H9 (cell line): ENCODE results near the gene SLC26A6. TPM values are rescaled to one million over a fixed set of nuclear protein-coding genes. Genes with fewer than 3 reads are reported as not detected.

Experiments
- DNase-seq: peaks from one replicate; pipeline ENCODE4 v3.0.0-alpha.2; 2017
- H2AFZ ChIP-seq: one replicate; pipeline ENCODE4 v1.6.1; 2013; ENCODE audit warnings: mild to moderate bottlenecking, low read length, control low read depth, moderate library complexity
- H2AK5ac ChIP-seq: 2 replicates; pipeline ENCODE4 v1.6.1; 2013; ENCODE audit warnings: low read length, control low read depth, mixed read lengths; ENCODE audit not compliant: insufficient read length
- H2BK120ac ChIP-seq: one replicate; pipeline ENCODE4 v1.6.1; 2013; ENCODE audit warnings: low read depth, mild to moderate bottlenecking, low read length, control low read depth, inconsistent platforms; ENCODE audit not compliant: poor library complexity, severe bottlenecking
- H2BK12ac ChIP-seq: 2 replicates; pipeline ENCODE4 v1.6.1; 2013; ENCODE audit warnings: low read length, control low read depth, mixed read lengths, low read depth; ENCODE audit not compliant: insufficient read length
- H2BK15ac ChIP-seq: 2 replicates; pipeline ENCODE4 v1.6.1; 2013; ENCODE audit warnings: low read depth, low read length, control low read depth
- H2BK20ac ChIP-seq: one replicate; pipeline ENCODE4 v1.6.1; 2013; ENCODE audit warnings: low read depth, mild to moderate bottlenecking, low read length, control low read depth, inconsistent platforms; ENCODE audit not compliant: poor library complexity, severe bottlenecking
- H2BK5ac ChIP-seq: 2 replicates; pipeline ENCODE4 v1.6.1; 2013; ENCODE audit warnings: low read length, control low read depth, mixed read lengths; ENCODE audit not compliant: insufficient read length
- H3K14ac ChIP-seq: 2 replicates; pipeline ENCODE4 v1.6.1; 2013; ENCODE audit warnings: low read length, control low read depth; ENCODE audit not compliant: insufficient read depth
- H3K18ac ChIP-seq: 2 replicates; pipeline ENCODE4 v1.6.1; 2013; ENCODE audit warnings: low read depth, mild to moderate bottlenecking, mixed read lengths, low read length, control low read depth; ENCODE audit not compliant: insufficient read length
- H3K23ac ChIP-seq: 2 replicates; pipeline ENCODE4 v1.6.1; 2013; ENCODE audit warnings: low read length, control low read depth, mixed read lengths, low read depth; ENCODE audit not compliant: insufficient read length
- H3K23me2 ChIP-seq: 2 replicates; pipeline ENCODE4 v1.6.1; 2013; ENCODE audit warnings: low read depth, mild to moderate bottlenecking, mixed read lengths, low read length, control low read depth; ENCODE audit not compliant: insufficient read length, poor library complexity, severe bottlenecking
- H3K27ac ChIP-seq: 2 replicates; pipeline ENCODE4 v1.5.1; 2013; ENCODE audit warnings: low read length, control low read depth, mixed read lengths, low read depth; ENCODE audit not compliant: insufficient read length
- H3K27me3 ChIP-seq: 2 replicates; pipeline ENCODE4 v1.6.1; 2013; ENCODE audit warnings: low read length, control low read depth, inconsistent platforms; ENCODE audit not compliant: insufficient read depth
- H3K4ac ChIP-seq: 2 replicates; pipeline ENCODE4 v1.6.1; 2013; ENCODE audit warnings: low read depth, mild to moderate bottlenecking, control low read depth, inconsistent platforms, low read length, moderate library complexity
- H3K4me1 ChIP-seq: 2 replicates; pipeline ENCODE4 v1.6.1; 2013; ENCODE audit warnings: low read length, control low read depth, inconsistent platforms; ENCODE audit not compliant: insufficient read depth
- H3K4me2 ChIP-seq: 2 replicates; pipeline ENCODE4 v1.6.1; 2013; ENCODE audit warnings: low read length, control low read depth, mixed read lengths; ENCODE audit not compliant: insufficient read length, insufficient read depth
- H3K56ac ChIP-seq: 2 replicates; pipeline ENCODE4 v1.6.1; 2013; ENCODE audit warnings: low read depth, mild to moderate bottlenecking, mixed read lengths, low read length, control low read depth; ENCODE audit not compliant: insufficient read length
- H3K79me1 ChIP-seq: 2 replicates; pipeline ENCODE4 v1.6.1; 2013; ENCODE audit warnings: low read depth, mild to moderate bottlenecking, moderate library complexity, low read length, control low read depth, inconsistent platforms; ENCODE audit not compliant: insufficient read depth, poor library complexity, severe bottlenecking
- H3K79me2 ChIP-seq: 2 replicates; pipeline ENCODE4 v1.6.1; 2013; ENCODE audit warnings: low read length, control low read depth, inconsistent platforms; ENCODE audit not compliant: insufficient read depth
- H3K9ac ChIP-seq: 2 replicates; pipeline ENCODE4 v1.6.1; 2013; ENCODE audit warnings: low read length, control low read depth, mixed read lengths; ENCODE audit not compliant: insufficient read length; ENCODE audit errors: extremely low read depth
- H3K9me3 ChIP-seq: one replicate; pipeline ENCODE4 v1.6.1; 2013; ENCODE audit warnings: low read depth, low read length, inconsistent platforms; ENCODE audit not compliant: control insufficient read depth
- H3T11ph ChIP-seq: one replicate; pipeline ENCODE4 v1.6.1; 2013; ENCODE audit warnings: mild to moderate bottlenecking, low read length, control low read depth, inconsistent platforms
- H4K20me1 ChIP-seq: one replicate; pipeline ENCODE4 v1.6.1; 2013; ENCODE audit not compliant: control insufficient read depth, insufficient read length, insufficient read depth
- H4K5ac ChIP-seq: 2 replicates; pipeline ENCODE4 v1.6.1; 2013; ENCODE audit warnings: low read depth, mild to moderate bottlenecking, mixed read lengths, low read length, control low read depth; ENCODE audit not compliant: insufficient read length
- H4K8ac ChIP-seq: replicated peaks from 2 replicates; pipeline ENCODE4 v1.6.1; 2013; ENCODE audit warnings: low read length, control low read depth, mixed read lengths, low read depth; ENCODE audit not compliant: insufficient read length
- H4K91ac ChIP-seq: 2 replicates; pipeline ENCODE4 v1.6.1; 2013; ENCODE audit warnings: low read depth, mild to moderate bottlenecking, moderate library complexity, mixed read lengths, low read length, control low read depth; ENCODE audit not compliant: insufficient read length
- H3K27ac Mint-ChIP-seq, 3 experiments: 2 replicates in 2 of 3; 3 replicates in 1 of 3; pipeline ENCODE4 v1.8.0; 2020 to 2021; ENCODE audit warnings: mixed read lengths in 3 of 3, mild to moderate bottlenecking in 1 of 3, moderate library complexity in 1 of 3
- H3K27me3 Mint-ChIP-seq: 2 replicates; pipeline ENCODE4 v1.8.0; 2021; ENCODE audit warnings: low read depth, mild to moderate bottlenecking, moderate library complexity, mixed read lengths
- H3K36me3 Mint-ChIP-seq, 3 experiments: 2 replicates in 2 of 3; 3 replicates in 1 of 3; pipeline ENCODE4 v1.8.0; 2020 to 2021; ENCODE audit warnings: low read depth in 3 of 3, mixed read lengths in 3 of 3; ENCODE audit not compliant: insufficient read depth in 1 of 3
- H3K4me1 Mint-ChIP-seq, 2 experiments: 2 replicates each; pipeline ENCODE4 v1.8.0; 2020; ENCODE audit warnings: mixed read lengths in 2 of 2
- H3K4me3 Mint-ChIP-seq, 2 experiments: 2 replicates in 1 of 2; 3 replicates in 1 of 2; pipeline ENCODE4 v1.8.0; 2020 to 2021; ENCODE audit warnings: mild to moderate bottlenecking in 2 of 2, mixed read lengths in 2 of 2, moderate library complexity in 1 of 2
- H3K9me3 Mint-ChIP-seq, 2 experiments: 2 replicates in 1 of 2; 3 replicates in 1 of 2; pipeline ENCODE4 v1.8.0; 2020; ENCODE audit warnings: mild to moderate bottlenecking in 2 of 2, mixed read lengths in 2 of 2, moderate library complexity in 1 of 2
- CTCF ChIP-seq: fragments of 200-600 bp; sonication (generic); conservative IDR thresholded peaks from 3 replicates; pipeline ENCODE4 v1.8.0; 2021; ENCODE audit warnings: antibody characterized with exemption, mild to moderate bottlenecking
- WGBS: extraction: QIAGEN DNeasy Blood & Tissue Kit; methylation state at CpG from one replicate; pipeline ENCODE4 v1.1.7; 2013; ENCODE audit warnings: missing lambda C conversion rate, low lambda C conversion rate, mixed read lengths; ENCODE audit not compliant: insufficient read length; ENCODE audit errors: extremely low coverage; 5-methylcytosine and 5-hydroxymethylcytosine counted together
- total RNA-seq: library from RNA; stranded (reverse); gene quantifications from 2 replicates; pipeline ENCODE4 v1.2.1, GENCODE V29; 2021

SLC26A6 gene
- total RNA-seq, 1 experiment from 2014 or later, result 61.3 TPM

- Histone ChIP-seq H2BK12ac (no peak within 1 kb of the TSS), H2BK5ac (no peak within 1 kb of the TSS), H3K4me2 (peak within 1 kb of the TSS; percentile 83), H3K23ac (no peak within 1 kb of the TSS), H3K79me1 (no peaks in the 10 kb centered on the region), H3K4me1 (no peaks in the 10 kb centered on the region), H2BK15ac (no peak within 1 kb of the TSS), H4K8ac (no peak within 1 kb of the TSS), H3K18ac (peak within 1 kb of the TSS; percentile 97), H3K27ac (no peak within 1 kb of the TSS), H3K27me3 (no peaks in the 10 kb centered on the region), H4K91ac (no peak within 1 kb of the TSS), H2BK120ac (no peak within 1 kb of the TSS), H3K9me3 (no peaks in the 10 kb centered on the region), H3K4ac (no peak within 1 kb of the TSS; the same call in 1 of the 2 replicates), H2BK20ac (no peak within 1 kb of the TSS), H2AK5ac (no peak within 1 kb of the TSS), H3K14ac (peak within 1 kb of the TSS; percentile 99), H3K9ac (peak within 1 kb of the TSS; percentile 97), H3K56ac (no peak within 1 kb of the TSS), H3T11ph (no peak within 1 kb of the TSS), H3K23me2 (peaks cover 3% of the 10 kb centered on the region), H2AFZ (no peak within 1 kb of the TSS), H4K20me1 (no peaks in the 10 kb centered on the region), H4K5ac (peak within 1 kb of the TSS; percentile 89), H3K79me2 (peaks cover 6% of the 10 kb centered on the region; the same call in 1 of the 2 replicates)
- DNase-seq, result peak; percentile 95
- no peaks in the 10 kb centered on the region for H3K27me3 Mint-ChIP-seq
- peak within 1 kb of the TSS; percentile 98 to 99 for H3K4me3 Mint-ChIP-seq
- TF ChIP-seq CTCF, result peak; percentile 73
- H3K4me1 Mint-ChIP-seq, result peaks cover 12% of the 10 kb centered on the region in 2 experiments
- peaks cover 25 to 49% (median 46%) of the 10 kb centered on the region in 3 experiments for H3K36me3 Mint-ChIP-seq
- no peaks in the 10 kb centered on the region for H3K9me3 Mint-ChIP-seq
- H3K27ac Mint-ChIP-seq, result peak within 1 kb of the TSS; percentile 86 to 99 (median 99); a peak in 6 of 7 replicates
- no CpG with 5 or more reads among the region's 86 CpGs for WGBS
These were observed 25.9 kb downstream of the SLC26A6 start, which contains the start of gene UQCRC1 for GRCh38 chr3:48609088-48610005. Gene UQCRC1 (minus strand): TSS chr3:48609646. CDS start chr3:48609620, 26 bp downstream.
